ENCODE results near the gene KRT77.
"Not testable (repeated sequence)": the region's sequence is repeated elsewhere in the genome, so short reads cannot be mapped to it uniquely, and the experiment has no call there.

- TF ChIP-seq CTCF (conservative IDR thresholded peaks at IDR 0.05; ENCODE audit: low read depth in 2 of 2); EZH2 (IDR thresholded peaks at IDR 0.05; ENCODE audit: low read depth, unreplicated experiment): not testable (repeated sequence)
These were observed 47.2 kb upstream of the KRT77 start for GRCh38 chr12:52750532-52750931.

Measured in GM23338 (cell line).